Thoracic aorta endothelial cell (primary cell): ENCODE results near the gene CACNA1F. TPM values are rescaled to one million over a fixed set of nuclear protein-coding genes. Genes with fewer than 3 reads are reported as not detected.

Experiments used
- total RNA-seq: library from RNA; depleted of rRNA; stranded (reverse); fragments of >200 nt; gene quantifications from 2 replicates; pipeline ENCODE4 v1.2.3, GENCODE V29; 2012

The CACNA1F gene
- total RNA-seq, result not detected in 2 replicates

GRCh38 chrX:49233176-49233575 lies at the start of gene CACNA1F:
TSS of gene CACNA1F (minus strand) at chrX:49233340. CDS start at chrX:49233309, 31 bp downstream.

GRCh38 chrX:49269767-49270248 lies 36.7 kb upstream of the CACNA1F start, which contains the start of gene PPP1R3F:
TSS of gene PPP1R3F (plus strand) at chrX:49269793. CDS start at chrX:49269870, 77 bp downstream.

GRCh38 chrX:49264460-49264859 lies 31.3 kb upstream of the CACNA1F start, which contains the start of gene FOXP3:
TSS of gene FOXP3 (minus strand) at chrX:49264710. CDS start at chrX:49258505, 6,205 bp downstream.

GRCh38 chrX:49199906-49200771 lies 33.0 kb downstream of the CACNA1F start, which contains the start of gene SYP:
TSS of gene SYP (minus strand) at chrX:49200193. CDS start at chrX:49200186, 7 bp downstream.

GRCh38 chrX:49186125-49187027 lies 46.8 kb downstream of the CACNA1F start, which contains the start of gene PRICKLE3:
TSS of gene PRICKLE3 (minus strand) at chrX:49186373. CDS start at chrX:49186297, 76 bp downstream.

GRCh38 chrX:49171752-49172279 lies 61.3 kb downstream of the CACNA1F start, which contains the start of gene PLP2:
TSS of gene PLP2 (plus strand) at chrX:49171898. CDS start at chrX:49172001, 103 bp downstream.

GRCh38 chrX:49162620-49163019 lies 70.5 kb downstream of the CACNA1F start, which contains the start of gene MAGIX:
TSS of gene MAGIX (plus strand) at chrX:49162758. CDS start at chrX:49162890, 132 bp downstream.

Other genes starting within 250 kb of the CACNA1F start
- 17.4 and 21.1 TPM in 2 replicates for gene GRIPAP1, start 231.1 kb downstream of the CACNA1F start, total RNA-seq
- 25.9 and 36.5 TPM in 2 replicates for gene TFE3, start 190.0 kb downstream of the CACNA1F start, total RNA-seq
- gene CCDC120, start 174.3 kb downstream of the CACNA1F start, total RNA-seq, result 1.1 and 1.2 TPM in 2 replicates
- 7.8 and 12.3 TPM in 2 replicates for gene PRAF2, start 159.3 kb downstream of the CACNA1F start, total RNA-seq
- 25.5 and 25.7 TPM in 2 replicates for gene WDR45, start 153.5 kb downstream of the CACNA1F start, total RNA-seq
- gene GPKOW, start 109.6 kb downstream of the CACNA1F start, total RNA-seq, result 17.8 and 19.5 TPM in 2 replicates
- 0.36 and 0.40 TPM in 2 replicates for gene MAGIX, start 70.6 kb downstream of the CACNA1F start, total RNA-seq
- 56.9 and 83.6 TPM in 2 replicates for gene PLP2, start 61.4 kb downstream of the CACNA1F start, total RNA-seq
- gene PRICKLE3, start 47.0 kb downstream of the CACNA1F start, total RNA-seq, result 4.8 and 7.5 TPM in 2 replicates
- gene SYP, start 33.1 kb downstream of the CACNA1F start, total RNA-seq, result 0.13 and 0.36 TPM in 2 replicates
- 12.0 and 14.7 TPM in 2 replicates for gene CCDC22, start 2.1 kb upstream of the CACNA1F start, total RNA-seq
- not detected in 2 replicates for gene FOXP3, start 31.4 kb upstream of the CACNA1F start, total RNA-seq
- 0.93 and 1.9 TPM in 2 replicates for gene PPP1R3F, start 36.5 kb upstream of the CACNA1F start, total RNA-seq
- not detected in 2 replicates for gene GAGE10, start 70.3 kb upstream of the CACNA1F start, total RNA-seq
- not detected in 2 replicates for gene GAGE12J, start 88.7 kb upstream of the CACNA1F start, total RNA-seq
- not detected in 2 replicates for gene GAGE13, start 98.2 kb upstream of the CACNA1F start, total RNA-seq